Chondrocyte (in vitro differentiated cells): ENCODE data around the gene ARSB. TPM values are rescaled to one million over a fixed set of nuclear protein-coding genes. Genes with fewer than 3 reads are reported as not detected.
"Not testable (repeated sequence)": the region's sequence is repeated elsewhere in the genome, so short reads cannot be mapped to it uniquely, and the experiment has no call there.

Source experiments
- DNase-seq: peaks from one replicate; pipeline ENCODE4 v3.0.0; 2021; ENCODE audit warnings: mixed read lengths, low spot score
- H3K27ac Mint-ChIP-seq: one replicate; pipeline ENCODE4 v1.8.0; 2021; ENCODE audit warnings: mild to moderate bottlenecking, moderate library complexity, mixed read lengths; ENCODE audit not compliant: unreplicated experiment
- H3K27me3 Mint-ChIP-seq: 2 replicates; pipeline ENCODE4 v1.8.0; 2021; ENCODE audit warnings: low read depth, mixed read lengths
- H3K36me3 Mint-ChIP-seq: 2 replicates; pipeline ENCODE4 v1.8.0; 2021; ENCODE audit warnings: low read depth, mixed read lengths
- H3K4me1 Mint-ChIP-seq: 2 replicates; pipeline ENCODE4 v1.8.0; 2021; ENCODE audit warnings: low read depth, mild to moderate bottlenecking, mixed read lengths
- H3K4me3 Mint-ChIP-seq: one replicate; pipeline ENCODE4 v1.8.0; 2021; ENCODE audit warnings: mild to moderate bottlenecking, moderate library complexity, mixed read lengths; ENCODE audit not compliant: unreplicated experiment
- H3K9me3 Mint-ChIP-seq: 2 replicates; pipeline ENCODE4 v1.8.0; 2021; ENCODE audit warnings: low read depth, mixed read lengths
- total RNA-seq: library from RNA; stranded (reverse); gene quantifications from 3 replicates; pipeline ENCODE4 v1.2.1, GENCODE V29; 2021
- TF ChIP-seq, protein P1 (sequence below): fragments of 200-600 bp; sonication (generic); IDR thresholded peaks from 2 replicates; pipeline ENCODE4 v1.5.0; 2021; ENCODE audit warnings: antibody characterized with exemption, mild to moderate bottlenecking, moderate library complexity

ARSB gene
- total RNA-seq, 1 donor from 2014 or later, result 45.1 TPM

DNA sequence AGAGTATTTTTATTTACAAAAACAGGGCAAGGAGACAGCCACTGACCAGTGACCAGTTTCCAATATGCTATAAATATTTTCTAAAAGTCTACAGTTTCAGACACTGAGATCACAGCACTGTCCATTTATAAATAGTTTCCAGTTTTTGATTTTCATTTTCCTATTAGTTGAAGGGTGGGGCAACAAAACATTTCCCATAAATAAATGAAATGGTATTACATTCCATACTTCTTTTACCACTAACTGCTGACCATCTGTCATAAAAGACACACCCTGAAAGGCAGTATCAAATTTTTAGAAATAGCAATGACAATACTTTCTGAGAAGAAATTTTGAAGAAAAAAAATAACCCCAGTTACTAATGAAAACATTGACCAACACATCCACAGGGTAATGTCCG lies 126.7 kb downstream of the ARSB start:
- TF ChIP-seq, protein P1, sequence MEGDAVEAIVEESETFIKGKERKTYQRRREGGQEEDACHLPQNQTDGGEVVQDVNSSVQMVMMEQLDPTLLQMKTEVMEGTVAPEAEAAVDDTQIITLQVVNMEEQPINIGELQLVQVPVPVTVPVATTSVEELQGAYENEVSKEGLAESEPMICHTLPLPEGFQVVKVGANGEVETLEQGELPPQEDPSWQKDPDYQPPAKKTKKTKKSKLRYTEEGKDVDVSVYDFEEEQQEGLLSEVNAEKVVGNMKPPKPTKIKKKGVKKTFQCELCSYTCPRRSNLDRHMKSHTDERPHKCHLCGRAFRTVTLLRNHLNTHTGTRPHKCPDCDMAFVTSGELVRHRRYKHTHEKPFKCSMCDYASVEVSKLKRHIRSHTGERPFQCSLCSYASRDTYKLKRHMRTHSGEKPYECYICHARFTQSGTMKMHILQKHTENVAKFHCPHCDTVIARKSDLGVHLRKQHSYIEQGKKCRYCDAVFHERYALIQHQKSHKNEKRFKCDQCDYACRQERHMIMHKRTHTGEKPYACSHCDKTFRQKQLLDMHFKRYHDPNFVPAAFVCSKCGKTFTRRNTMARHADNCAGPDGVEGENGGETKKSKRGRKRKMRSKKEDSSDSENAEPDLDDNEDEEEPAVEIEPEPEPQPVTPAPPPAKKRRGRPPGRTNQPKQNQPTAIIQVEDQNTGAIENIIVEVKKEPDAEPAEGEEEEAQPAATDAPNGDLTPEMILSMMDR, result no peak

GRCh38 chr5:78855026-78855425 lies 130.1 kb downstream of the ARSB start:
- peaks cover 9% of the 10 kb centered on the region for H3K9me3 Mint-ChIP-seq
- TF ChIP-seq, protein P1, result no peak
- no peak overlapping the region for H3K27ac Mint-ChIP-seq
- no peak overlapping the region for H3K4me3 Mint-ChIP-seq
- DNase-seq, result no peak
- peaks cover 10% of the 10 kb centered on the region for H3K36me3 Mint-ChIP-seq
- H3K27me3 Mint-ChIP-seq, result no peaks in the 10 kb centered on the region
- H3K4me1 Mint-ChIP-seq, result peaks cover 18% of the 10 kb centered on the region

More for the DNA sequence above, 126.7 kb downstream of the ARSB start:
- H3K9me3 Mint-ChIP-seq, result peaks cover 16% of the 10 kb centered on the region
- DNase-seq, result no peak
- no peaks in the 10 kb centered on the region for H3K27me3 Mint-ChIP-seq
- peaks cover 18% of the 10 kb centered on the region for H3K36me3 Mint-ChIP-seq
- H3K27ac Mint-ChIP-seq, result peak overlapping the region; percentile 69
- H3K4me3 Mint-ChIP-seq, result no peak overlapping the region
- H3K4me1 Mint-ChIP-seq, result peaks cover 18% of the 10 kb centered on the region

DNA sequence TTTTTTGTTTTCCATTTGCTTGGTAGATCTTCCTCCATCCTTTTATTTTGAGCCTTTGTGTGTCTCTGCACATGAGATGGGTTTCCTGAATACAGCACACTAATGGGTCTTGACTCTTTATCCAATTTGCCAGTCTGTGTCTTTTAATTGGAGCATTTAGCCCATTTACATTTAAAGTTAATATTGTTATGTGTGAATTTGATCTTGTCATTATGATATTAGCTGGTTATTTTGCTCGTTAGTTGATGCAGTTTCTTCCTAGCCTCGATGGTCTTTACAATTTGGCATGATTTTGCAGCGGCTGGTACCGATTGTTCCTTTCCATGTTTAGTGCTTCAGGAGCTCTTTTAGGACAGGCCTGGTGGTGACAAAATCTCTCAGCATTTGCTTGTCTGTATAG lies 133.2 kb downstream of the ARSB start:
- not testable (repeated sequence) for H3K27ac Mint-ChIP-seq, DNase-seq, H3K4me3 Mint-ChIP-seq, H3K27me3 Mint-ChIP-seq, H3K36me3 Mint-ChIP-seq, H3K4me1 Mint-ChIP-seq
- H3K9me3 Mint-ChIP-seq, result peaks cover 11% of the 10 kb centered on the region

GRCh38 chr5:78845470-78845869 lies 139.6 kb downstream of the ARSB start:
- no peak for DNase-seq
- H3K9me3 Mint-ChIP-seq, result peaks cover 23% of the 10 kb centered on the region
- H3K4me1 Mint-ChIP-seq, result peaks cover 9% of the 10 kb centered on the region
- H3K27ac Mint-ChIP-seq, result no peak overlapping the region
- TF ChIP-seq, protein P1, result no peak
- H3K27me3 Mint-ChIP-seq, result no peaks in the 10 kb centered on the region
- no peaks in the 10 kb centered on the region for H3K36me3 Mint-ChIP-seq
- H3K4me3 Mint-ChIP-seq, result no peak overlapping the region

- peaks cover 9% of the 10 kb centered on the region for H3K4me1 Mint-ChIP-seq
- TF ChIP-seq, protein P1, result no peak
- no peaks in the 10 kb centered on the region for H3K27me3 Mint-ChIP-seq
- no peak overlapping the region for H3K27ac Mint-ChIP-seq
- DNase-seq, result no peak
- H3K36me3 Mint-ChIP-seq, result no peaks in the 10 kb centered on the region
- peaks cover 23% of the 10 kb centered on the region for H3K9me3 Mint-ChIP-seq
- no peak overlapping the region for H3K4me3 Mint-ChIP-seq
Observed at GRCh38 chr5:78843436-78843835, 141.7 kb downstream of the ARSB start.

- TF ChIP-seq, protein P1, result no peak
- Mint-ChIP-seq H3K4me3 (no peak overlapping the region), H3K4me1 (peaks cover 9% of the 10 kb centered on the region), H3K36me3 (peaks cover 2% of the 10 kb centered on the region), H3K9me3 (peaks cover 21% of the 10 kb centered on the region), H3K27me3 (no peaks in the 10 kb centered on the region), H3K27ac (no peak overlapping the region)
- no peak for DNase-seq
Observed at GRCh38 chr5:78841767-78842166, 143.3 kb downstream of the ARSB start.
